H1 (cell line): ENCODE data around the gene CYP2F1. TPM values are rescaled to one million over a fixed set of nuclear protein-coding genes. Genes with fewer than 3 reads are reported as not detected.

Experiments used
- CTCF ChIA-PET: fragments of 300-600 bp; sonication (Branson Sonifier 250); formaldehyde crosslinking; loops from one replicate; lab custom pipeline; 2021; ENCODE audit not compliant: partially characterized antibody; lab: Charles Lee
- POLR2A ChIA-PET: fragments of 300-600 bp; sonication (Branson Sonifier 250); formaldehyde crosslinking; loops from one replicate; lab custom pipeline; 2021; ENCODE audit warnings: inconsistent platforms; ENCODE audit not compliant: partially characterized antibody; lab: Charles Lee
- DNase-seq, 2 experiments: peaks; one replicate each; pipeline versions ENCODE4 v3.0.0 to v3.0.0-alpha.2; 2010 to 2022; ENCODE audit warnings: low spot score in 2 of 2, low read depth in 1 of 2, mixed read lengths in 1 of 2
- FAIRE-seq: peaks from 2 replicates; lab custom pipeline; 2011; peaks lifted over from hg19 to GRCh38; lab: Jason Lieb, UNC
- H2AFZ ChIP-seq: 2 replicates; pipeline ENCODE4 v1.8.1; 2012; ENCODE audit warnings: low read length, inconsistent platforms
- H2AK5ac ChIP-seq: 2 replicates; pipeline ENCODE4 v1.6.1; 2013; ENCODE audit warnings: low read depth, low read length
- H2BK120ac ChIP-seq: replicated peaks from 2 replicates; pipeline ENCODE3; 2013; ENCODE audit warnings: low read depth, low read length, inconsistent platforms
- H2BK12ac ChIP-seq: 2 replicates; pipeline ENCODE4 v1.6.1; 2013; ENCODE audit warnings: low read depth, low read length
- H2BK15ac ChIP-seq: 2 replicates; pipeline ENCODE4 v1.6.1; 2013; ENCODE audit warnings: low read length
- H2BK20ac ChIP-seq: 2 replicates; pipeline ENCODE4 v1.6.1; 2013; ENCODE audit warnings: low read length
- H2BK5ac ChIP-seq: 2 replicates; pipeline ENCODE4 v1.6.1; 2013; ENCODE audit warnings: low read depth, low read length
- H3K14ac ChIP-seq: 2 replicates; pipeline ENCODE4 v1.6.1; 2013; ENCODE audit warnings: inconsistent platforms; ENCODE audit not compliant: insufficient read length
- H3K18ac ChIP-seq: 2 replicates; pipeline ENCODE4 v1.6.1; 2013; ENCODE audit warnings: low read length; ENCODE audit errors: extremely low read depth
- H3K23ac ChIP-seq: 2 replicates; pipeline ENCODE4 v1.6.1; 2013; ENCODE audit warnings: inconsistent platforms; ENCODE audit not compliant: insufficient read length
- H3K23me2 ChIP-seq: 2 replicates; pipeline ENCODE4 v1.6.1; 2013; ENCODE audit warnings: low read depth, low read length
- H3K27ac ChIP-seq: 2 replicates; pipeline ENCODE4 v1.6.1; 2011; ENCODE audit warnings: low read depth, low read length, inconsistent platforms
- H3K27me3 ChIP-seq, 4 experiments: replicated peaks in 1 of 4; 1 replicate in 1 of 4; 2 replicates in 3 of 4; pipeline versions ENCODE4 v1.6.1 to v1.8.1; 2011 to 2013; ENCODE audit warnings: low read length in 3 of 4, mild to moderate bottlenecking in 3 of 4, inconsistent platforms in 2 of 4, mixed read lengths in 2 of 4, moderate library complexity in 1 of 4; ENCODE audit not compliant: control insufficient read depth in 3 of 4, insufficient read depth in 3 of 4; ENCODE audit errors: extremely low read depth in 1 of 4
- H3K36me3 ChIP-seq, 4 experiments: 2 replicates each; pipeline versions ENCODE4 v1.6.1 to v1.8.1; 2011 to 2013; ENCODE audit warnings: mild to moderate bottlenecking in 4 of 4, low read length in 3 of 4, moderate library complexity in 2 of 4, control low read depth in 1 of 4, inconsistent platforms in 1 of 4; ENCODE audit not compliant: insufficient read depth in 4 of 4, control insufficient read depth in 2 of 4
- H3K4ac ChIP-seq: replicated peaks from 2 replicates; pipeline ENCODE3; 2013; ENCODE audit warnings: low read length, low read depth, mixed read lengths, inconsistent platforms; ENCODE audit not compliant: insufficient read length
- H3K4me1 ChIP-seq, 4 experiments: replicated peaks in 1 of 4; 1 replicate in 1 of 4; 2 replicates in 3 of 4; pipeline versions ENCODE4 v1.6.1 to v1.8.1; 2011 to 2013; ENCODE audit warnings: low read length in 3 of 4, inconsistent platforms in 2 of 4, mixed read lengths in 1 of 4; ENCODE audit not compliant: insufficient read depth in 4 of 4, control insufficient read depth in 3 of 4
- H3K4me2 ChIP-seq, 2 experiments: 2 replicates each; pipeline versions ENCODE4 v1.6.1 to v1.8.1; 2011 to 2013; ENCODE audit warnings: low read depth in 2 of 2, low read length in 2 of 2, control low read depth in 1 of 2, inconsistent platforms in 1 of 2, mild to moderate bottlenecking in 1 of 2; ENCODE audit not compliant: insufficient read depth in 1 of 2
- H3K4me3 ChIP-seq, 4 experiments: fragments of 200-600, 300-600 bp in 1 of 4; sonication (generic), shearing (Covaris generic), sonication (Bioruptor Twin) in 1 of 4; 2 replicates each; pipeline versions ENCODE4 v1.5.1 to v1.8.1; 2011 to 2016; ENCODE audit warnings: low read length in 4 of 4, low read depth in 3 of 4, control low read depth in 2 of 4, inconsistent platforms in 2 of 4, mild to moderate bottlenecking in 2 of 4, mixed read lengths in 1 of 4, moderate library complexity in 1 of 4; ENCODE audit not compliant: insufficient read depth in 2 of 4; ENCODE audit errors: extremely low read depth in 1 of 4
- H3K56ac ChIP-seq: replicated peaks from 2 replicates; pipeline ENCODE3; 2013; ENCODE audit warnings: low read depth, mild to moderate bottlenecking, mixed read lengths, low read length, inconsistent platforms; ENCODE audit not compliant: insufficient read length
- H3K79me1 ChIP-seq: 2 replicates; pipeline ENCODE4 v1.6.1; 2013; ENCODE audit warnings: low read depth, low read length, control low read depth
- H3K79me2 ChIP-seq, 2 experiments: 2 replicates each; pipeline versions ENCODE4 v1.6.1 to v1.8.1; 2012 to 2013; ENCODE audit warnings: low read length in 2 of 2, mild to moderate bottlenecking in 2 of 2, inconsistent platforms in 1 of 2; ENCODE audit not compliant: insufficient read depth in 2 of 2, control insufficient read depth in 1 of 2
- H3K9ac ChIP-seq, 4 experiments: replicated peaks in 1 of 4; 1 replicate in 1 of 4; 2 replicates in 3 of 4; pipeline versions ENCODE4 v1.6.1 to v1.8.1; 2011 to 2013; ENCODE audit warnings: low read depth in 3 of 4, low read length in 3 of 4, control low read depth in 2 of 4, mild to moderate bottlenecking in 2 of 4, moderate library complexity in 2 of 4, inconsistent platforms in 1 of 4; ENCODE audit errors: extremely low read depth in 1 of 4
- H3K9me3 ChIP-seq, 2 experiments: 2 replicates each; pipeline versions ENCODE4 v1.6.1 to v1.8.1; 2012 to 2013; ENCODE audit warnings: mild to moderate bottlenecking in 2 of 2, moderate library complexity in 2 of 2, control low read depth in 1 of 2, inconsistent platforms in 1 of 2, low read depth in 1 of 2, low read length in 1 of 2, mixed read lengths in 1 of 2; ENCODE audit not compliant: insufficient read depth in 2 of 2
- H4K20me1 ChIP-seq, 2 experiments: replicated peaks in 1 of 2; 2 replicates each; pipeline versions ENCODE3 to v1.8.1; 2011 to 2013; ENCODE audit warnings: inconsistent platforms in 2 of 2, low read length in 2 of 2, mild to moderate bottlenecking in 1 of 2; ENCODE audit not compliant: insufficient read depth in 2 of 2, control insufficient read depth in 1 of 2
- H4K5ac ChIP-seq: 2 replicates; pipeline ENCODE4 v1.6.1; 2013; ENCODE audit warnings: low read length, low read depth, mixed read lengths, inconsistent platforms; ENCODE audit not compliant: insufficient read length
- H4K8ac ChIP-seq: 2 replicates; pipeline ENCODE4 v1.8.0; 2013; ENCODE audit warnings: mild to moderate bottlenecking, moderate library complexity, low read length, inconsistent platforms; ENCODE audit not compliant: insufficient read depth; ENCODE audit errors: extremely low read depth
- H4K91ac ChIP-seq: replicated peaks from 2 replicates; pipeline ENCODE3; 2013; ENCODE audit warnings: low read length, mixed read lengths, inconsistent platforms; ENCODE audit not compliant: insufficient read length
- BACH1 ChIP-seq: IDR thresholded peaks from 2 replicates; pipeline ENCODE4 v1.6.1; 2012; ENCODE audit warnings: low read length, improper control_type of control experiment
- PHF8 ChIP-seq: fragments of 200-600 bp; sonication (generic); conservative IDR thresholded peaks from 2 replicates; pipeline ENCODE4 v1.7.1; 2012; ENCODE audit warnings: low read depth, mild to moderate bottlenecking, inconsistent platforms, low read length, moderate library complexity
- RAD21 ChIP-seq, 2 experiments: IDR thresholded peaks in 1 of 2; conservative IDR thresholded peaks in 1 of 2; 2 replicates each; pipeline ENCODE4 v1.6.1; 2011; ENCODE audit warnings: low read depth in 2 of 2, low read length in 2 of 2, improper control_type of control experiment in 1 of 2, inconsistent platforms in 1 of 2, mild to moderate bottlenecking in 1 of 2, moderate library complexity in 1 of 2
- SP4 ChIP-seq: IDR thresholded peaks from 2 replicates; pipeline ENCODE4 v1.6.1; 2012; ENCODE audit warnings: low read length, inconsistent platforms
- TAF1 ChIP-seq: IDR thresholded peaks from 2 replicates; pipeline ENCODE4 v1.6.1; 2011; ENCODE audit warnings: mild to moderate bottlenecking, low read depth, low read length
- TBP ChIP-seq: IDR thresholded peaks from 2 replicates; pipeline ENCODE4 v1.6.1; 2011; ENCODE audit warnings: low read depth, low read length, improper control_type of control experiment
- TCF12 ChIP-seq: IDR thresholded peaks from 2 replicates; pipeline ENCODE4 v1.6.1; 2011; ENCODE audit warnings: low read depth, mild to moderate bottlenecking, low read length
- YY1 ChIP-seq: IDR thresholded peaks from 2 replicates; pipeline ENCODE4 v1.6.1; 2011; ENCODE audit warnings: low read depth, mild to moderate bottlenecking, low read length
- ZNF274 ChIP-seq: IDR thresholded peaks from 2 replicates; pipeline ENCODE4 v1.7.0; 2012; ENCODE audit warnings: low read length, borderline replicate concordance; ENCODE audit errors: extremely low read depth
- WGBS, 2 experiments: shearing (Covaris generic) in 1 of 2; methylation state at CpG; one replicate each; pipeline versions ENCODE4 v1.1.6 to v1.1.7; 2013 to 2015; ENCODE audit warnings: low lambda C conversion rate in 2 of 2, mixed read lengths in 2 of 2, inconsistent platforms in 1 of 2, low coverage in 1 of 2, missing lambda C conversion rate in 1 of 2; ENCODE audit not compliant: insufficient replicate concordance in 2 of 2, insufficient coverage in 1 of 2, insufficient read length in 1 of 2; ENCODE audit errors: extremely low coverage in 1 of 2, missing lambda C conversion rate in 1 of 2; 5-methylcytosine and 5-hydroxymethylcytosine counted together
- polyA plus RNA-seq, 7 experiments: library from polyadenylated mRNA; depleted of rRNA in 3 of 7; stranded (reverse) in 5 of 7; unstranded in 2 of 7; fragments of >200 nt in 5 of 7; fragments of 200-250 nt in 2 of 7; gene quantifications; 1 replicate in 5 of 7; 2 replicates in 1 of 7; 4 replicates in 1 of 7; pipeline versions ENCODE4 v1.2.1 to v1.2.3, GENCODE V29; 2011 to 2013; ENCODE audit warnings: missing spikeins in 2 of 7, mixed read lengths in 2 of 7
- total RNA-seq: library from RNA; stranded (reverse); fragmentation: NEBNext Ultra II Directional; extraction: Animal tissue kit (Norgen Biotek cat#: 25700); gene quantifications from 2 replicates; pipeline ENCODE4 v1.2.1, GENCODE V29; 2021

The CYP2F1 gene
- total and polyA plus RNA-seq, 2 of the 8 experiments (the other 6 are each of a cell fraction or from before 2014, with no cell fraction given), result 0.17 TPM; not detected in 1

DNA sequence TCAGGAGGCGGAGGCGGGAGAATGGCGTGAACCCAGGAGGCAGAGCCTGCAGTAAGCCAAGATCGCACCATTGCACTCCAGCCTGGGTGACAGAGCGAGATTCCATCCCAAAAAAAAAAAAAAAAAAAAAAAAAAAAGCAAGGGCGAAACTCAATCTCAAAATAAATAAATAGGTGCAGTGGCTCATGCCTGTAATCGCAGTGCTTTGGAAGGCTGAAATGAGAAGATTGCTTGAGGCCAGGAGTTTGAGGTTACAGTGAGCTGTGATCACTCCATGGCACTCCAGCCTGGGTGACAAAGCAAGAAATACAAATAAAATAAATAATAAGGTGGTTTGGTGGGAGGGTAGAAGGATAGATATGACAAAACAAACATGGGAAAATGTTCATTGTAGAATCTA, 39.8 kb downstream of the CYP2F1 start:
- Histone ChIP-seq H2BK15ac (no peak overlapping the region), H2BK120ac (no peak overlapping the region), H3K4ac (no peak overlapping the region), H3K27ac (no peak overlapping the region), H4K8ac (no peak overlapping the region), H4K91ac (no peak overlapping the region), H3K9me3 (no peaks in the 10 kb centered on the region), H3K18ac (no peak overlapping the region), H3K23ac (no peak overlapping the region), H2AFZ (no peak overlapping the region), H3K27me3 (no peaks in the 10 kb centered on the region), H3K56ac (no peak overlapping the region), H4K20me1 (no peaks in the 10 kb centered on the region), H2BK5ac (no peak overlapping the region), H2BK12ac (no peak overlapping the region), H3K36me3 (no peaks in the 10 kb centered on the region), H3K23me2 (no peaks in the 10 kb centered on the region), H3K79me1 (no peaks in the 10 kb centered on the region), H4K5ac (no peak overlapping the region), H2AK5ac (no peak overlapping the region), H3K4me2 (no peak overlapping the region), H3K79me2 (no peaks in the 10 kb centered on the region), H3K4me3 (no peak overlapping the region), H3K9ac (no peak overlapping the region), H2BK20ac (no peak overlapping the region), H3K14ac (no peak overlapping the region), H3K4me1 (peaks cover 0 to 2% (median 1%) of the 10 kb centered on the region in 4 experiments; a peak in 3 of 7 replicates)
- DNase-seq (no peak), FAIRE-seq (no peak)
- POLR2A ChIA-PET, result interaction anchor here (0.6 kb wide), 2 partner anchors 99 to 418 kb away, joined by 3 read pairs; no protein-coding TSS in a partner anchor
- 96% methylated on average over 5 of the region's 7 CpGs; no CpG with 5 or more reads in 1 of the 2 experiments for WGBS, 2 experiments
- TF ChIP-seq TCF12 (no peak), YY1 (no peak), BACH1 (no peak), TBP (no peak), RAD21 (IDR thresholded peaks at IDR 0.05 in 1 of 2, conservative IDR thresholded peaks at IDR 0.05 in 1 of 2; ENCODE audit: low read depth in 2 of 2, low read length in 2 of 2) (no peak), ZNF274 (no peak), SP4 (no peak), TAF1 (no peak), PHF8 (no peak)
- CTCF ChIA-PET, result interaction anchor here (1.0 kb wide), 1 partner anchor 10 kb away, joined by 7 read pairs; no protein-coding TSS in a partner anchor
